ENCODE measurements around the gene CLIP2. TPM values are rescaled to one million over a fixed set of nuclear protein-coding genes. Genes with fewer than 3 reads are reported as not detected.
"Not testable (repeated sequence)": the region's sequence is repeated elsewhere in the genome, so short reads cannot be mapped to it uniquely, and the experiment has no call there.

Gene CLIP2
- total RNA-seq, 2 donors from 2014 or later, result 18.6 to 24.1 TPM

DNA sequence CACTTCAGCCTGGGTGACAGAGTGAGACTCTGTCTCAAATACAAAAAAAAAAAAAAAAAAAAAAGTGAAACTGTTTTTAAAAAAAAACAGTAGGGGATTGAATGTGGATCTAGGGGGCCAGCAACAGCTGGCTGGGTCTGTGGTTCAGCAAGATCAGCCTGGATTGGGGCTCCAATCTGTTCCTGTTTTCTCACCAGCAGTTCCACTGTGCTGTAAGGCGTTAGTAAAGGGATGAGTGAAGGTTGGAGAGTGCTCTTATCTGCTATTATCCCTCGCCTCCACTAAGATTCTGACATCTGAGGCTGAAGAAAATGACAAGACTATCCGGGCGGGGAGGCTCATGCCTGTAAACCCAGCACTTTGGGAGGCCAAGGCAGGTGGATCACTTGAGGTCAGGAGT lies 122.8 kb downstream of the CLIP2 start:
- Histone ChIP-seq H3K4me3 (no peak overlapping the region), H3K27me3 (replicated peaks; ENCODE audit: insufficient read depth) (no peaks in the 10 kb centered on the region), H3K9me3 (no peaks in the 10 kb centered on the region), H3K4me1 (replicated peaks) (no peaks in the 10 kb centered on the region), H3K36me3 (no peaks in the 10 kb centered on the region), H3K27ac (no peak overlapping the region)
- 27% methylated on average over 4 of the region's 4 CpGs for WGBS
- TF ChIP-seq, protein P1, sequence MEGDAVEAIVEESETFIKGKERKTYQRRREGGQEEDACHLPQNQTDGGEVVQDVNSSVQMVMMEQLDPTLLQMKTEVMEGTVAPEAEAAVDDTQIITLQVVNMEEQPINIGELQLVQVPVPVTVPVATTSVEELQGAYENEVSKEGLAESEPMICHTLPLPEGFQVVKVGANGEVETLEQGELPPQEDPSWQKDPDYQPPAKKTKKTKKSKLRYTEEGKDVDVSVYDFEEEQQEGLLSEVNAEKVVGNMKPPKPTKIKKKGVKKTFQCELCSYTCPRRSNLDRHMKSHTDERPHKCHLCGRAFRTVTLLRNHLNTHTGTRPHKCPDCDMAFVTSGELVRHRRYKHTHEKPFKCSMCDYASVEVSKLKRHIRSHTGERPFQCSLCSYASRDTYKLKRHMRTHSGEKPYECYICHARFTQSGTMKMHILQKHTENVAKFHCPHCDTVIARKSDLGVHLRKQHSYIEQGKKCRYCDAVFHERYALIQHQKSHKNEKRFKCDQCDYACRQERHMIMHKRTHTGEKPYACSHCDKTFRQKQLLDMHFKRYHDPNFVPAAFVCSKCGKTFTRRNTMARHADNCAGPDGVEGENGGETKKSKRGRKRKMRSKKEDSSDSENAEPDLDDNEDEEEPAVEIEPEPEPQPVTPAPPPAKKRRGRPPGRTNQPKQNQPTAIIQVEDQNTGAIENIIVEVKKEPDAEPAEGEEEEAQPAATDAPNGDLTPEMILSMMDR (IDR thresholded peaks at IDR 0.05), result no peak
- no peak for TF ChIP-seq POLR2A (IDR thresholded peaks at IDR 0.05)
- TF ChIP-seq POLR2AphosphoS5 (IDR thresholded peaks at IDR 0.05), result no peak
- DNase-seq (ENCODE audit: low spot score), result no peak
- intact Hi-C loops (cut with DNase I), result no loop called here

GRCh38 chr7:74412603-74413002 lies 123.4 kb downstream of the CLIP2 start:
- Histone ChIP-seq H3K27me3 (replicated peaks; ENCODE audit: insufficient read depth) (no peaks in the 10 kb centered on the region), H3K4me1 (replicated peaks) (no peaks in the 10 kb centered on the region), H3K36me3 (no peaks in the 10 kb centered on the region), H3K4me3 (no peak overlapping the region), H3K9me3 (no peaks in the 10 kb centered on the region), H3K27ac (no peak overlapping the region)
- DNase-seq (ENCODE audit: low spot score), result no peak
- intact Hi-C loops (cut with DNase I), result no loop called here
- TF ChIP-seq, protein P1 (IDR thresholded peaks at IDR 0.05), result no peak
- WGBS, result 69% methylated on average over 3 of the region's 3 CpGs

GRCh38 chr7:74414595-74415333 lies 125.6 kb downstream of the CLIP2 start:
- not testable (repeated sequence) for H3K4me1 ChIP-seq (replicated peaks); H3K9me3 ChIP-seq; H3K4me3 ChIP-seq; H3K27ac ChIP-seq; DNase-seq (ENCODE audit: low spot score); H3K27me3 ChIP-seq (replicated peaks; ENCODE audit: insufficient read depth); H3K36me3 ChIP-seq
- intact Hi-C loops (cut with DNase I), result loop anchor here (5.0 kb wide), 1 partner anchor 148 kb away; no protein-coding TSS in a partner anchor
- WGBS, result no CpG with 5 or more reads among the region's 7 CpGs

DNA sequence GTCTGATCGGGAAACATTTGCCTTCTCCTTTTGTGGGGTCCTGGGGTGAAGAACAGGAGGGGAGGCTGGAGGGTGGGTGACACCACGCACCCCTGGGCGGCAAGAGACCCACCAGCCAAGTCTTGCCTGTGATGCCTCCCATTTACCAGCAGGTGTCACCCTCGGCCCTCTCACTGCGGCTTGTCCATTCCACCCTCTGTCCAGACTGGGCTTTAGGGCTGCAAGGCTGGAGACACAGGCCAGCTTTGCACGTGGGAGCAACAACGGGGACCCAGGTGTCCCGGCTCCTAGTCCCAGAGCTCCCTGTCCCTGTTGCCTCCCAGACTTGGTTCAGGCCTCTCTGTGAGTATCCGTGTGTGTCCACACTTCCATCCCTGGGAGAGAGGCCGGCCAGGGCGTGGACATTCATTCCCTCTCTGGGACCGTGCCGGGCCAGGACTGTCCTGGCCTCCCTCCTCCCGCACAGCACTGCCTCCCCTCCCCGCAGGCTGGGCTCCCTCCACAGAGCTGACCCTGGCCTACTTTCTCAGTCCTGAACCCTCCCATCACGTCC lies 128.3 kb downstream of the CLIP2 start:
- H3K4me3 ChIP-seq, result no peak overlapping the region
- intact Hi-C loops (cut with DNase I), result loop anchor here (5.0 kb wide), 1 partner anchor 145 kb away; no protein-coding TSS in a partner anchor
- TF ChIP-seq POLR2A (IDR thresholded peaks at IDR 0.05), result no peak
- TF ChIP-seq, protein P1 (IDR thresholded peaks at IDR 0.05), result peak; percentile 88 to 98 (median 93)
- peak; percentile 26 for TF ChIP-seq POLR2AphosphoS5 (IDR thresholded peaks at IDR 0.05)
- H3K27ac ChIP-seq, result no peak overlapping the region
- WGBS, result 26% methylated on average over 16 of the region's 16 CpGs
- no peaks in the 10 kb centered on the region for H3K4me1 ChIP-seq (replicated peaks)
- H3K9me3 ChIP-seq, result no peaks in the 10 kb centered on the region
- DNase-seq (ENCODE audit: low spot score), result peak; percentile 46
- no peaks in the 10 kb centered on the region for H3K27me3 ChIP-seq (replicated peaks; ENCODE audit: insufficient read depth)
- no peaks in the 10 kb centered on the region for H3K36me3 ChIP-seq

DNA sequence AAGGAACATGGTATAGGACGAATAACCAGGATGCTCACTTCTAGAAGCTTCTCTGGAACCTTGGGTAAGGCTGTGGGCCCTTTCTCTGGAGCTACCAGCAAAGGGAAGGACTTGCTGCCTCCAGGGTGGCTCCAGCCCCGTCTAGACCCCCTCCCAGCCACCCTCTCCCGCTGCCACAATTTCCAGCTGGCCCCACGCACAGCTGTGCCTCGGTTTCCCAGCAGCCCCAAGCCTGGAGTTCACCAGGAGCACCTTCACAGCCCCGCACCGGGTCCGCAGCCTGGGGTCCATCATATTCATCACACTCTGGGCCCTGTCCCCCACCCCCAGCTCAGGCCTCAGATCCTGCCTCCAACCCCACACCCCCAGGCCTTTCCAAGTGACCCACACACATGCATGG lies 128.9 kb downstream of the CLIP2 start:
- no peak for DNase-seq (ENCODE audit: low spot score)
- WGBS, result 77% methylated on average over 8 of the region's 8 CpGs
- H3K4me3 ChIP-seq, result no peak overlapping the region
- no peaks in the 10 kb centered on the region for H3K9me3 ChIP-seq
- no peaks in the 10 kb centered on the region for H3K36me3 ChIP-seq
- intact Hi-C loops (cut with DNase I), result loop anchor here (5.0 kb wide), 1 partner anchor 144 kb away; no protein-coding TSS in a partner anchor
- H3K4me1 ChIP-seq (replicated peaks), result no peaks in the 10 kb centered on the region
- H3K27ac ChIP-seq, result no peak overlapping the region
- no peaks in the 10 kb centered on the region for H3K27me3 ChIP-seq (replicated peaks; ENCODE audit: insufficient read depth)
- TF ChIP-seq POLR2AphosphoS5 (IDR thresholded peaks at IDR 0.05), result no peak
- TF ChIP-seq, protein P1 (IDR thresholded peaks at IDR 0.05), result no peak
- no peak for TF ChIP-seq POLR2A (IDR thresholded peaks at IDR 0.05)

Measured in prostate gland (tissue), 2 donors.